ENCODE measurements around the gene TRIM24. TPM values are rescaled to one million over a fixed set of nuclear protein-coding genes. Genes with fewer than 3 reads are reported as not detected.
A peak's percentile ranks its signal among the peaks of the same experiment; 100 is the strongest.

The TRIM24 gene
- total and polyA plus RNA-seq, 2 of the 13 experiments (the other 11 are each of a cell fraction or from before 2014, with no cell fraction given): 100 to 106 TPM

DNA sequence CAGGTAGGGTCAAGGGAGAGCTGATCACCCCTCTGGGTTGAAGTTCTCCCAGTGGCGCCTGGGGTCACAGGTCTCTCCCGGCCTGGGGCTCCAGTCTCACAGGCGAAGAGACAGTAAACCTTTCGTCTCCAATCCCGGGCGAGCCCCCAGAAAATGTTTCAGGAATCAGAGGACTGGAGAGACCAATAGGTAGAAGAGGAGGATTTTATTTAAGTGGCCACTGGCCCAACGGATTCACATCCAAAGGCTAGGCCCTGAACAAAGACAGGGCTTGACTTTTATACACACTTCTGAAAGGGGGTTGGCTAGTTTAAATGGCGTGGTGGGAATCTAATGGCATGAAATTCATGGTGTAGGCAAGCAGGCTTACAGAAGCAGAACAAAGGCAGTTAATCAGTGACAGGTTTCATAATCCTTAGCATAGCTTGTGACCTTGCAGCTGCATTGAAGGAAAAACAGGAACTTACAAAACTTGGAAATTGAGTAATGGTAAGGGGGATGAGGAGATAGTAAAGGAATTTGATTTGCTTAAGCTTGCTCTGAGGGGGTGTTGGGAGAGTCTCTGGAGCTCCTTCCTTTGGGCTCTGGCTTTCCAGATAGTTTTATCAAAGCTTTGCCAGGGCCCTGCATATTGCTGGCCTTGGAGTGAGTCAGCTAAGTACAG lies 105.5 kb downstream of the TRIM24 start (continued):
- TF ChIP-seq, protein P1, sequence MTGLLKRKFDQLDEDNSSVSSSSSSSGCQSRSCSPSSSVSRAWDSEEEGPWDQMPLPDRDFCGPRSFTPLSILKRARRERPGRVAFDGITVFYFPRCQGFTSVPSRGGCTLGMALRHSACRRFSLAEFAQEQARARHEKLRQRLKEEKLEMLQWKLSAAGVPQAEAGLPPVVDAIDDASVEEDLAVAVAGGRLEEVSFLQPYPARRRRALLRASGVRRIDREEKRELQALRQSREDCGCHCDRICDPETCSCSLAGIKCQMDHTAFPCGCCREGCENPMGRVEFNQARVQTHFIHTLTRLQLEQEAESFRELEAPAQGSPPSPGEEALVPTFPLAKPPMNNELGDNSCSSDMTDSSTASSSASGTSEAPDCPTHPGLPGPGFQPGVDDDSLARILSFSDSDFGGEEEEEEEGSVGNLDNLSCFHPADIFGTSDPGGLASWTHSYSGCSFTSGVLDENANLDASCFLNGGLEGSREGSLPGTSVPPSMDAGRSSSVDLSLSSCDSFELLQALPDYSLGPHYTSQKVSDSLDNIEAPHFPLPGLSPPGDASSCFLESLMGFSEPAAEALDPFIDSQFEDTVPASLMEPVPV (CRISPR knock-in tag; IDR thresholded peaks at IDR 0.05): no peak
- TF ChIP-seq ZNF784 (CRISPR knock-in tag; IDR thresholded peaks at IDR 0.05; ENCODE audit: borderline replicate concordance) (no peak; the same call in 1 of the 2 replicates), CHCHD3 (CRISPR knock-in tag; IDR thresholded peaks at IDR 0.05) (no peak), ZNF513 (CRISPR knock-in tag; conservative IDR thresholded peaks at IDR 0.05) (no peak), ZHX1 (CRISPR knock-in tag; IDR thresholded peaks at IDR 0.05; ENCODE audit: low read depth) (peak; percentile 38; the same call in 1 of the 2 replicates), DNMT1 (CRISPR knock-in tag; IDR thresholded peaks at IDR 0.05) (no peak), ZNF75D (CRISPR knock-in tag; IDR thresholded peaks at IDR 0.05; ENCODE audit: borderline replicate concordance) (no peak), SMAD9 (CRISPR knock-in tag; IDR thresholded peaks at IDR 0.05) (no peak), HDAC6 (IDR thresholded peaks at IDR 0.05; ENCODE audit: low read depth, low read length) (no peak), ZFAT (CRISPR knock-in tag; conservative IDR thresholded peaks at IDR 0.05) (no peak), TSC22D2 (CRISPR knock-in tag; IDR thresholded peaks at IDR 0.05; ENCODE audit: borderline replicate concordance) (peak; percentile 76; the same call in 1 of the 2 replicates), RFX3 (CRISPR knock-in tag; IDR thresholded peaks at IDR 0.05) (0 out of 2 replicates have a peak, but pooled peaks have one; percentile 17), ZNF230 (CRISPR knock-in tag; IDR thresholded peaks at IDR 0.05) (no peak), SMAD1 (CRISPR knock-in tag; IDR thresholded peaks at IDR 0.05; ENCODE audit: borderline replicate concordance, low read depth) (no peak), SRSF4 (IDR thresholded peaks at IDR 0.05; ENCODE audit: low read depth, low read length, poor library complexity, severe bottlenecking) (no peak), ZFP90 (CRISPR knock-in tag; IDR thresholded peaks at IDR 0.05; ENCODE audit: borderline replicate concordance) (0 out of 2 replicates have a peak, but pooled peaks have one; percentile 50), ZC3H4 (CRISPR knock-in tag; IDR thresholded peaks at IDR 0.05; ENCODE audit: borderline replicate concordance) (no peak)
- TF ChIP-seq, protein P2, sequence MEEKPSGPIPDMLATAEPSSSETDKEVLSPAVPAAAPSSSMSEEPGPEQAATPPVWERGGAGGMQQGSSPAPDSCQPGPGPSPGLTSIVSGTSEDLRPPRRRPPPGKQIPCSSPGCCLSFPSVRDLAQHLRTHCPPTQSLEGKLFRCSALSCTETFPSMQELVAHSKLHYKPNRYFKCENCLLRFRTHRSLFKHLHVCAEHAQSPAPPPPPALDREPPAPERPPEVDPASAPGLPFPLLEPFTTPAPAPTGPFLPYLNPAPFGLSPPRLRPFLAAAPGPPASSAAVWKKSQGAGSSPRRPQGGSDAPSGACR (CRISPR knock-in tag; IDR thresholded peaks at IDR 0.05): peak; percentile 65; the same call in 1 of the 2 replicates
- TF ChIP-seq, protein P3, sequence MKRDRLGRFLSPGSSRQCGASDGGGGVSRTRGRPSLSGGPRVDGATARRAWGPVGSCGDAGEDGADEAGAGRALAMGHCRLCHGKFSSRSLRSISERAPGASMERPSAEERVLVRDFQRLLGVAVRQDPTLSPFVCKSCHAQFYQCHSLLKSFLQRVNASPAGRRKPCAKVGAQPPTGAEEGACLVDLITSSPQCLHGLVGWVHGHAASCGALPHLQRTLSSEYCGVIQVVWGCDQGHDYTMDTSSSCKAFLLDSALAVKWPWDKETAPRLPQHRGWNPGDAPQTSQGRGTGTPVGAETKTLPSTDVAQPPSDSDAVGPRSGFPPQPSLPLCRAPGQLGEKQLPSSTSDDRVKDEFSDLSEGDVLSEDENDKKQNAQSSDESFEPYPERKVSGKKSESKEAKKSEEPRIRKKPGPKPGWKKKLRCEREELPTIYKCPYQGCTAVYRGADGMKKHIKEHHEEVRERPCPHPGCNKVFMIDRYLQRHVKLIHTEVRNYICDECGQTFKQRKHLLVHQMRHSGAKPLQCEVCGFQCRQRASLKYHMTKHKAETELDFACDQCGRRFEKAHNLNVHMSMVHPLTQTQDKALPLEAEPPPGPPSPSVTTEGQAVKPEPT (CRISPR knock-in tag; IDR thresholded peaks at IDR 0.05; ENCODE audit: low read depth): no peak
